NCI-H82 treated with DMSO at 0.1 percent for 48 hours (cell line): Measurements from ENCODE around the gene ADRA1B.
A peak's percentile ranks its signal among the peaks of the same experiment; 100 is the strongest.

Experiments used
- DNase-seq: peaks from one replicate; lab custom pipeline; 2025; ENCODE audit not compliant: unreplicated experiment; lab: John Stamatoyannopoulos, UW

ADRA1B gene

DNA sequence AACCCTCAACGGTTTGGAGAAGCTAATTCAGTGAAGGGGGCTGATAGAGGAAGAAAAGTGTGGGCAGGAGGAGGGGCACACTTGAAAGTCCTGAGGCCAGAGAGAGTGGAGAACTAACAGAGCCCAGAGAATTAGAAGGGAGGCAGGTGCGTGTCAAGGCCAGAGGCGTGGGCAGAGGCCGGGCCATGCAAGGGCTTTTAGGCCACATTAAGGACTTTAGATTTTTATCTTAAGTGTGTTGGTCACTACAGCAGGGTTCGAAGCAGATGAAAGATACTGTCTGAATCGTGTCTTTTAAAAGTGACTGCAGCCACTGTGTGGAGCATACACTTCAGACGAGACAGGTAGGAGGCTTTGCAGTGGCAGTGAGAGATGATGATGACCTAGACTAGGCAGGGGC lies 6.7 kb downstream of the ADRA1B start:
- DNase-seq: no peak

- DNase-seq: no peak
These were observed 12.0 kb downstream of the ADRA1B start for GRCh38 chr5:159928122-159928909.

DNA sequence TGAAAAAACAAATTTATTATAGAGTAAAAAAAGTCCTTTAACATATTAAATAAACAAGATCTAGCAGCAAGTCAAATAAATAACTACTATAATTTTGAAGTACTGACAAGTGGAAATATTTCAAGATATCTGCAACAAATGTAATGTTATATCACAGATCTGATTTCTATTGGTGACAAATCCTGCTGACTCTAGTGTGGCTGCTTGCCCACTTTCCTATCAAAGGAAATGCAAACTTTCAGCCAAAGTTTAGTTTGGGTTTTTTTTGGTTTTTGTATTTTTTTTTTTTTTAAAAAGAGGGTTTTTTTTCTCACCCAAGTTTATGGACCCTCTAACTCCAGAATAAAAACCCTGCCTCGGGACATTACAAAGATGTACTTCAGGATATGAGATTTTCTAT lies 12.9 kb downstream of the ADRA1B start:
- DNase-seq: no peak

GRCh38 chr5:159933531-159934485 lies 17.5 kb downstream of the ADRA1B start:
- no peak for DNase-seq

DNA sequence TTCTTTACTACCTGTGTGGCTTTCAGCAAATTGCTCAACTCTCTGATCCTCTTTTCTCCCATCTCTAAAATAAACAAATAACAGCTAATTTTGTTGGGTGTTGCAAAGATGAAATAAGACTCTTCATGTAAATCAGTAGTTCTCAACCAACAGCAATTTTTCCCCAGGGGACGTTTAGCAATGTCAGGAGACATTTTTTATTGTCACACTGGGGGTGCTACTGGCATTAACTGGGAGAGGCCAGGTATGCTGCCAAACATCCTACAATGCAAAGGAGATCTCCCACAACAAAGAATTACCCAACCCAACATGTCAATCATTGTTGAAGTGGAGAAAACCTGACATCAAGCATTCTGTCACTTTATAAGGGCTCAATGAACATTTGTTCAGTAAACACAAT lies 19.7 kb downstream of the ADRA1B start:
- no peak for DNase-seq

- no peak for DNase-seq
These were observed 20.5 kb downstream of the ADRA1B start for GRCh38 chr5:159936686-159937329.

DNA sequence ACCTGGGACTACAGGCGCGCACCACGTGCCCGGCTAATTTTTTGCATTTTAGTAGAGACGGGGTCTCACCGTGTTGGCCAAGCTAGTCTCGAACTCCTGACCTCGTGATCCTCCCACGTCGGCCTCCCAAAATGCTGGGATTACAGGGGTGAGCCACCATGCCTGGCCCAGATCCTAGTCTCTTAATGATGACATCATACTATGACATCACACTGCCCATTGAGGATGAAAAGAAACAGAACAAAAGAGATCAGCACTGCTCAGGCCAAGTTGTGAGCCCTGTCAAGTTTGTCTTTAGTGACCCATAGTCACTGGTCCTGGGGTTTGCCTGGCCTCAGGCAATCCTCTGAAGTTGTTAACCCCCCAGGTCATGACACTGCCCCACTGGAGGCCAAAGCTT lies 21.3 kb downstream of the ADRA1B start:
- DNase-seq: no peak

- peak; percentile 4 for DNase-seq
These were observed 27.0 kb downstream of the ADRA1B start for GRCh38 chr5:159943326-159943725.

DNA sequence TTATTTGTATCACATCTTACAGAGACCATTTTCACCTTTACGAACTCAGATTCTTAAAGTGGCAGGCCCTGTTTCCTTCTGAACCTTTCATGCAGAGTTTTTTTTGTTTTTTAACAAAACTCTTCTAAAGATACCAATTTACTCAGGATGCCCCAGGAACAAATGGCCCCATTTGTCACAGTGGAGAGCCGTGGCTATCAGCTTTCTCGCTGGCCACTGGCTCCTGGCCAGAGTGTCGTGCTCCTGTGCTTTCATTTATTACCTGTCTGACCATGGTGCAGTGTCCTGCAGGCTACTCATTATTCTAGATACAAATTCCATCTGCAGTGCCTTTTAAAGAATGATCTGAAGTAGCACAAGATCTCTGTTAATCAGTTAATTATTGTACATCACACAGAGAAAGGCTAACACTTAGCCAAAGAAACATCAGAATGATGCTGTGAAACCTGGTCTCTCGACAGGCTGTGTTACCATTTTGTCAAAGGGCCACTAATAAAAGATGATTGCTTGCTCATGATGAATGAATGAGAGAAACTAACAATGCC lies 27.8 kb downstream of the ADRA1B start:
- DNase-seq: no peak

DNA sequence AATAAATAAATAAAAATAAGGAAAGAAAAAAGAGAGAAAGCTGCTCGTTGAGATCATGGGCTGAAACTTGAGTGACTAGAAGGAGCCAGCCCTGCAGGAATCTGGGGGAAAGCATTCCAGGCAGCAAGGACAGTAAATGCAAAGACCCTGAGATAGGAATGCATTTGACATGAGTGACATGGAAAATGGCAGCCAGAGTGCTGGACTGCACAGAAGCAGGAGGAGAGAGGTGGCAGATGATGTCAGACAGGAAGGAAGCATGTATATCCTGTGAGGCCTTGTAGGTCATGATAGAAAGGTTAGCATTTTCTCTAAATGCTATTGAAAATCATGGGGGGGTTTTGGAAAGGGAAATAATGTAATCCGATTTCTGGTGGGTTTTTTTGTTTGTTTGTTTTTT lies 29.1 kb downstream of the ADRA1B start:
- DNase-seq: no peak

- DNase-seq: no peak
These were observed 31.6 kb downstream of the ADRA1B start for GRCh38 chr5:159947708-159948358.

- DNase-seq: no peak
These were observed 35.1 kb downstream of the ADRA1B start for GRCh38 chr5:159951387-159951786.

DNA sequence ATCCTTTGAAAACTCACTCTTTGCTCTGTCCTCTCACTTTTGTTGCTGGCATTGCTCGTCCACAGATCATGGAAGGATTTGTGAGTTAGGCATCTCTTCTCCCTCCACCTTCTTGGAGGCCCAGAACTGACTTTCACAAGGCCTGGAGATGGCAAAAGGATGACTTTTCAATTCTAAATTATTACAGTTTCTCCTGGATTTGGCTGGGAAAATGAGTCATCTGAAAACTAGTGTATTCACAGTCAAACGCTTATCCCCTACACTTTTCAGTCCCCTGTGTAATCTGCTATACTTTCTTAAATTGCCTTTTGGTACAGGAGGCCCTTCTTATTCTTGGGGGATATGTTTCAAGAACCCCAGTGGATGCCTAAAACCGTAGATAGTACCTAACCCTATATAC lies 35.6 kb downstream of the ADRA1B start:
- DNase-seq: no peak

DNA sequence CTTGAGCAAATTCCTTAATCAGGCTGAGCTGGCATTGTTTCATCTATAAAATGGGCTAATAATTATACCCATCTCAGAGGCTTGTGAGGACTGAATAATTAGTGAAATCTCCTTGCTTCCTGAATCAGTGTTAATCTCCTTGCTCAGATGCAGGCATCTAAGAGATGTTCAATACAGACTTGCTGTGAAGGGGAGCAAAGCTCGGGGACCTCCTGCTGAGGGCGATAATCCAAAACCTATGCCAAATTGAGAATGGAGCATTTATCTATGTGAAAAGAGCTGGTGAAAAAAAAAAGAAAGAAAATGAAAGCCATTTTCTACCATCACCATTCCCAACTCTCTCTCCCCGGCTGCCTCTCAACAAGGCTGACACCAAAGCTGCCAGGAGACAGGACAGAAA lies 37.3 kb downstream of the ADRA1B start:
- DNase-seq: no peak

- no peak for DNase-seq
These were observed 38.9 kb downstream of the ADRA1B start for GRCh38 chr5:159955056-159955624.

GRCh38 chr5:159956074-159956473 lies 39.8 kb downstream of the ADRA1B start:
- DNase-seq: no peak

DNA sequence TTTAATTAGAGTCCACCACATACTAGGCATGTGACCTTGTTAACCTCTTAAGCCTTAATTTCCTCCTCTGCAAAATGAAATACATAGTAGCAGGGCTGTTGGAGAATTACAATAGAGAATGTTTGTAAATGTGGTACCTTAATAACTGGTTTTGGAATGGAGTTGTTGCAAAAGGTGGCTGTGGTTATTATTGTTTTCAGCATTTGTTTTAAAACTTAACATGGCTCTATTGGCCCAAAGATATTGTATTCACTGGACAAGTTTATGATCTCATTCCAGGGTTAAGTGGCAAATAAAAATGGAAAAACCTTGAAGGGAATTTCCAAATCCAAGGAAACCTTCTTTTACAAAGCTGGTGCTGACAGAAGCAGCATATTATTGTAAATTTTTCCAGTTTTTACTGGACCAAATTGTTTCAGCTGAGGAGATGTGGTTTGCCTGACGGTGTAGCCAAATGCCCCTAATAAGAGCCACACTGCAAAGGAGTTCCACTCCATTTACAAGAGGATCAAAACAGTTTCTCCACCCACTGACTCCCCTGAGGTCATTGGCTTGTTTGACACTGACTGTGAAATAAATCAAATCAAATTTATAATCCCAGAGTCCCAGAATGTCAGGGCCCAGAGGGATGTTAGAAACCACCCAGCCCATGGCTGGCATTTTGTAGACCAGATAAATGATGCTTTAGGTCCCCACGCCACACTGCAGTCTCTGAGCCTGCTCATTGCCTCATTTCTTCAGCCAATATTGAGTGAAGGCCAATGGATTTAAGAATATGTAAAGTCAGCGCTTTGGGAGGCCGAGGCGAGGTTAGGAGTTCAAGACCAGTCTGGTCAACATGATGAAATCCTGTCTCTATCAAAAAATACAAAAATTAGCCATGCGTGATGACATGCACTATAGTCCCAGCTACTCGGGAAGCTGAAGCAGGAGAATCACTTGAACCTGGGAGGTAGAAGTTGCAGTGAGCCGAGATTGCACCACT lies 45.2 kb downstream of the ADRA1B start:
- DNase-seq: no peak

GRCh38 chr5:159962214-159962613 lies 45.9 kb downstream of the ADRA1B start:
- no peak for DNase-seq

DNA sequence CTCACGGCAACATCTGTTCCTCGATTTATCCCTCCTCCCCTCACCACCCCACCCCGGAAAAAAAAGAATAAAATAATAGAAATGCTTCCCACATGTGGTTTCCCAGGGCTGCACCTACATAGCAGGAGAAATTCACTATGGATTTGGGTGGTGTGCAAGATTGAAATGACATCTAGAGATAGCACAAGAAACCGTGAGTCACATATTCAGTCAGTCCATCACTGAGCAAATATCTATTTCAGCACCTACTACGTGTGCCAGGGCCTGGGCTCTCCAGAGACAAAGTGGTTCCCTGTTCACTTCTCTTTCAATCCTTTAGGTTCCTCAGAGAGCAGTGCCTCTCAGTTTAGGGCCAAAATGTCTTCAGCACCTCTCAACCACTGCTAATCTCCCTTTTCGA lies 47.7 kb downstream of the ADRA1B start:
- no peak for DNase-seq
